IPS-18a (cell line): Measurements from ENCODE around the gene ARHGAP6.
"Not testable (repeated sequence)": the region's sequence is repeated elsewhere in the genome, so short reads cannot be mapped to it uniquely, and the experiment has no call there.

Experiments
- H3K27ac ChIP-seq: one replicate; pipeline ENCODE4 v1.5.1; 2013; ENCODE audit warnings: low read length
- H3K27me3 ChIP-seq: one replicate; pipeline ENCODE4 v1.6.1; 2013; ENCODE audit warnings: mild to moderate bottlenecking, low read length; ENCODE audit not compliant: control insufficient read depth, insufficient read depth
- H3K36me3 ChIP-seq: one replicate; pipeline ENCODE4 v1.6.1; 2013; ENCODE audit warnings: low read depth, low read length; ENCODE audit not compliant: control insufficient read depth
- H3K4me1 ChIP-seq: one replicate; pipeline ENCODE4 v1.6.1; 2013; ENCODE audit warnings: low read depth, low read length; ENCODE audit not compliant: control insufficient read depth
- H3K4me3 ChIP-seq: one replicate; pipeline ENCODE4 v1.5.1; 2013; ENCODE audit warnings: low read length
- H3K9ac ChIP-seq: one replicate; pipeline ENCODE4 v1.6.1; 2013; ENCODE audit warnings: mild to moderate bottlenecking, low read length, moderate library complexity
- H3K9me3 ChIP-seq: one replicate; pipeline ENCODE4 v1.6.1; 2013; ENCODE audit warnings: low read depth, low read length; ENCODE audit not compliant: control insufficient read depth

ARHGAP6 gene

GRCh38 chrX:11376163-11376562 is 289.6 kb downstream of the ARHGAP6 start:
- H3K27ac ChIP-seq = no peak overlapping the region
- no peaks in the 10 kb centered on the region for H3K27me3 ChIP-seq
- no peak overlapping the region for H3K4me3 ChIP-seq
- H3K36me3 ChIP-seq = no peaks in the 10 kb centered on the region
- H3K9ac ChIP-seq = no peak overlapping the region
- peaks cover 10% of the 10 kb centered on the region for H3K4me1 ChIP-seq
- no peaks in the 10 kb centered on the region for H3K9me3 ChIP-seq

- Histone ChIP-seq H3K4me3 (no peak overlapping the region), H3K4me1 (peaks cover 10% of the 10 kb centered on the region), H3K36me3 (no peaks in the 10 kb centered on the region), H3K27me3 (no peaks in the 10 kb centered on the region), H3K9ac (no peak overlapping the region), H3K9me3 (no peaks in the 10 kb centered on the region), H3K27ac (no peak overlapping the region)
Measured at GRCh38 chrX:11375614-11376119, 290.1 kb downstream of the ARHGAP6 start.

GRCh38 chrX:11374570-11374969 is 291.1 kb downstream of the ARHGAP6 start:
- Histone ChIP-seq H3K27me3 (no peaks in the 10 kb centered on the region), H3K36me3 (no peaks in the 10 kb centered on the region), H3K9ac (no peak overlapping the region), H3K4me1 (peaks cover 10% of the 10 kb centered on the region), H3K27ac (no peak overlapping the region), H3K9me3 (no peaks in the 10 kb centered on the region), H3K4me3 (no peak overlapping the region)

GRCh38 chrX:11371106-11371505 is 294.6 kb downstream of the ARHGAP6 start:
- no peak overlapping the region for H3K27ac ChIP-seq
- no peak overlapping the region for H3K9ac ChIP-seq
- peaks cover 10% of the 10 kb centered on the region for H3K4me1 ChIP-seq
- no peaks in the 10 kb centered on the region for H3K36me3 ChIP-seq
- no peaks in the 10 kb centered on the region for H3K27me3 ChIP-seq
- H3K4me3 ChIP-seq = no peak overlapping the region
- no peaks in the 10 kb centered on the region for H3K9me3 ChIP-seq

GRCh38 chrX:11367609-11368430 is 297.9 kb downstream of the ARHGAP6 start:
- Histone ChIP-seq H3K36me3 (no peaks in the 10 kb centered on the region), H3K9ac (no peak overlapping the region), H3K27me3 (no peaks in the 10 kb centered on the region), H3K4me3 (no peak overlapping the region), H3K27ac (no peak overlapping the region), H3K9me3 (no peaks in the 10 kb centered on the region), H3K4me1 (no peaks in the 10 kb centered on the region)

GRCh38 chrX:11366998-11367595 is 298.6 kb downstream of the ARHGAP6 start:
- Histone ChIP-seq H3K4me3 (no peak overlapping the region), H3K27me3 (no peaks in the 10 kb centered on the region), H3K9me3 (no peaks in the 10 kb centered on the region), H3K27ac (no peak overlapping the region), H3K9ac (no peak overlapping the region), H3K4me1 (no peaks in the 10 kb centered on the region), H3K36me3 (no peaks in the 10 kb centered on the region)

- no peaks in the 10 kb centered on the region for H3K27me3 ChIP-seq
- no peak overlapping the region for H3K9ac ChIP-seq
- no peaks in the 10 kb centered on the region for H3K9me3 ChIP-seq
- H3K4me3 ChIP-seq = no peak overlapping the region
- H3K4me1 ChIP-seq = no peaks in the 10 kb centered on the region
- H3K36me3 ChIP-seq = no peaks in the 10 kb centered on the region
- H3K27ac ChIP-seq = no peak overlapping the region
Measured at GRCh38 chrX:11365426-11365825, 300.3 kb downstream of the ARHGAP6 start.

- no peak overlapping the region for H3K9ac ChIP-seq
- H3K27ac ChIP-seq = no peak overlapping the region
- no peaks in the 10 kb centered on the region for H3K27me3 ChIP-seq
Measured at GRCh38 chrX:11364835-11365234, 300.9 kb downstream of the ARHGAP6 start.

GRCh38 chrX:11363825-11364224 is 301.9 kb downstream of the ARHGAP6 start:
- H3K4me3 ChIP-seq, H3K27ac ChIP-seq, H3K4me1 ChIP-seq, H3K9ac ChIP-seq, H3K9me3 ChIP-seq, H3K36me3 ChIP-seq, H3K27me3 ChIP-seq: not testable (repeated sequence)

More at GRCh38 chrX:11364835-11365234, 300.9 kb downstream of the ARHGAP6 start:
- Histone ChIP-seq H3K4me1 (no peaks in the 10 kb centered on the region), H3K4me3 (no peak overlapping the region), H3K36me3 (no peaks in the 10 kb centered on the region), H3K9me3 (no peaks in the 10 kb centered on the region)

- no peak overlapping the region for H3K27ac ChIP-seq
- no peak overlapping the region for H3K4me3 ChIP-seq
- H3K9ac ChIP-seq = no peak overlapping the region
Measured at GRCh38 chrX:11363069-11363594, 302.6 kb downstream of the ARHGAP6 start.

GRCh38 chrX:11361666-11362065 is 304.1 kb downstream of the ARHGAP6 start:
- H3K4me3 ChIP-seq, H3K4me1 ChIP-seq, H3K9ac ChIP-seq, H3K27me3 ChIP-seq, H3K9me3 ChIP-seq, H3K36me3 ChIP-seq, H3K27ac ChIP-seq: not testable (repeated sequence)

More at GRCh38 chrX:11363069-11363594, 302.6 kb downstream of the ARHGAP6 start:
- Histone ChIP-seq H3K36me3 (no peaks in the 10 kb centered on the region), H3K9me3 (no peaks in the 10 kb centered on the region), H3K4me1 (no peaks in the 10 kb centered on the region), H3K27me3 (no peaks in the 10 kb centered on the region)
